K562 (cell line): ENCODE data around the gene TCFL5.

ENCODE experiments used
- ATF7 ChIP-seq: fragments of 450-650 bp; IDR thresholded peaks from 2 replicates; pipeline ENCODE4 v1.7.1; 2014; ENCODE audit warnings: mild to moderate bottlenecking, moderate library complexity
- HMGXB4 ChIP-seq: sonication (generic); formaldehyde crosslinking; IDR thresholded peaks from 2 replicates; pipeline ENCODE4 v1.8.1; 2023; ENCODE audit warnings: mild to moderate bottlenecking, missing genetic modification reagents
- JUND ChIP-seq, 2 experiments: IDR thresholded peaks; 2 replicates in 1 of 2; 3 replicates in 1 of 2; pipeline ENCODE4 v1.6.1; 2011; ENCODE audit warnings: borderline replicate concordance in 2 of 2, low read depth in 2 of 2, low read length in 2 of 2, improper control_type of control experiment in 1 of 2, missing biosample characterization in 1 of 2, missing genetic modification characterization in 1 of 2, missing genetic modification reagents in 1 of 2
- MAFF ChIP-seq: IDR thresholded peaks from 2 replicates; pipeline ENCODE4 v1.6.1; 2012; ENCODE audit warnings: low read length, improper control_type of control experiment
- MAFK ChIP-seq: IDR thresholded peaks from 2 replicates; pipeline ENCODE4 v1.6.1; 2011; ENCODE audit warnings: low read length, improper control_type of control experiment
- POLR2A ChIP-seq: fragments of 450-650 bp; conservative IDR thresholded peaks from 2 replicates; pipeline ENCODE4 v1.6.1; 2016
- POLR2AphosphoS5 ChIP-seq: IDR thresholded peaks from 2 replicates; pipeline ENCODE4 v1.6.1; 2011; ENCODE audit warnings: mild to moderate bottlenecking, low read depth, low read length, moderate library complexity; ENCODE audit not compliant: control insufficient read depth, insufficient read depth
- PPARD ChIP-seq: fragments of 250-450 bp; sonication (Bioruptor Pico); IDR thresholded peaks from 2 replicates; pipeline ENCODE4 v1.8.0; 2022; ENCODE audit warnings: inconsistent platforms, mild to moderate bottlenecking, moderate library complexity
- SP1 ChIP-seq: sonication (generic); formaldehyde crosslinking; IDR thresholded peaks from 2 replicates; pipeline ENCODE4 v1.8.1; 2022; ENCODE audit warnings: mild to moderate bottlenecking, missing genetic modification reagents
- ZNF274 ChIP-seq: IDR thresholded peaks from 2 replicates; pipeline ENCODE4 v1.6.1; 2011; ENCODE audit warnings: low read depth, mild to moderate bottlenecking, low read length, moderate library complexity, borderline replicate concordance

DNA sequence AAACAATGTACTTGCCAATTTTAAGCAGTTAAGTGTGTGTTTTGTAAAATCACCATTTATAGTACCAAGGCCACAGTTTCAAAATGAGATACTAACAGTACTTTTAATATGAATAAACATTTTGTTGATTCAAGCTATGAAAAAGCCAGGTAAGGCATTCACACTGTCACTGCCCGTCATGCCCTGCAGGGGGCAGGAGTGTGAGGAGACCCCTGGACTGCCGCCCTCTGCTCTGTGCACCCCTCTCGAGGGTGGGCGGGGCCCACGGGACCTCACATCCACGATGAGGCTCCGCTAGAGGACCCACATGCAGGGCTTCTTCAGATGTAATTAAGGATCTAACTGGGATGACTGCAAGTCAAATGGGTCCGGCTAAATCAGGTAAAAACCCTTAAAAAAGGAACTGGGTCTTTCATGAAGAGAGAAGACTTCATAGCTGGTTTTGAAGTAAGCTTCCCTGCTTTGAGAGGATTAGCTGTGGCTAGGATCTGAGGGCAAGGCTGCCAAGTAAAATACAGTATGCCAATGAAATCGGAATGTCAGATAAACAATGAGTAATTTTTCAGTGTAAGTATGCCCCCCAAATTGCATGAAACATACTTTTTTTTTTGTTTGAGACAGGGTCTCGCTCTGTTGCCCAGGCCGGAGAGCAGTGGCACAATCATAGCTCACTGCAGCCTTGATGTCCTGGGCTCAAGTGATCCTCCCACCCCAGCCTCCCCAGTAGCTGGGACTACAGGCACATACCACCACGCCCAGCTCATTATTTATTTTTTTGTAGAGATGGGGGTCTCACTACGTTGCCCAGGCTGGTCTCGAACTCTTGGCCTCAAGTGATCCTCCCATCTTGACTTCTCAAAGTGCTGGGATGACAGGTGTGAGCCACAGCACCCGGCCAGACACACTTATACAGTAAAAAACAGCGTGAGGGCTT lies 46.0 kb upstream of the TCFL5 start:
- no peak for TF ChIP-seq HMGXB4 (CRISPR knock-in tag)
- TF ChIP-seq POLR2A: no peak
- TF ChIP-seq SP1 (CRISPR knock-in tag): no peak
- no peak for TF ChIP-seq ATF7
- no peak for TF ChIP-seq POLR2AphosphoS5
- no peak for TF ChIP-seq MAFF
- no peak for TF ChIP-seq MAFK
- TF ChIP-seq PPARD (CRISPR knock-in tag): no peak
- TF ChIP-seq ZNF274: no peak
- TF ChIP-seq JUND (IDR thresholded peaks at IDR 0.05; ENCODE audit: borderline replicate concordance, low read depth, low read length): no peak
- TF ChIP-seq JUND (tag; IDR thresholded peaks at IDR 0.05; ENCODE audit: borderline replicate concordance, low read depth, low read length): no peak
